Activated CD8-positive, alpha-beta memory T cell treated with anti-CD3 and anti-CD28 coated beads, Interleukin-2, amount 50 U/mL, for 24 hours (primary cell): Measurements from ENCODE around the gene GJA4.
"Not testable (repeated sequence)": the region's sequence is repeated elsewhere in the genome, so short reads cannot be mapped to it uniquely, and the experiment has no call there.

ENCODE experiments used
- DNase-seq: peaks from one replicate; pipeline ENCODE4 v3.0.0-alpha.2; 2020; ENCODE audit errors: extremely low read depth

The GJA4 gene

GRCh38 chr1:34792424-34792823, 375 bp upstream of the GJA4 start:
- DNase-seq = no peak

GRCh38 chr1:34794001-34794789, 1.4 kb downstream of the GJA4 start:
- DNase-seq = no peak

GRCh38 chr1:34794790-34795180, 2.0 kb downstream of the GJA4 start:
- DNase-seq = no peak

GRCh38 chr1:34795916-34796315, 3.1 kb downstream of the GJA4 start:
- DNase-seq = no peak

GRCh38 chr1:34796990-34797389, 4.2 kb downstream of the GJA4 start:
- no peak for DNase-seq

GRCh38 chr1:34800214-34800613, 7.4 kb downstream of the GJA4 start:
- DNase-seq = no peak

GRCh38 chr1:34803770-34804169, 11.0 kb downstream of the GJA4 start:
- DNase-seq = no peak

- DNase-seq = no peak
Observed at GRCh38 chr1:34806396-34806795, 13.6 kb downstream of the GJA4 start.

- no peak for DNase-seq
Observed at GRCh38 chr1:34808051-34808810, 15.4 kb downstream of the GJA4 start.

- DNase-seq = not testable (repeated sequence)
Observed at GRCh38 chr1:34810781-34811180, 18.0 kb downstream of the GJA4 start.

GRCh38 chr1:34816332-34816731, 23.5 kb downstream of the GJA4 start:
- DNase-seq = no peak

- DNase-seq = no peak
Observed at GRCh38 chr1:34816778-34817177, 24.0 kb downstream of the GJA4 start.

GRCh38 chr1:34818862-34819261, 26.1 kb downstream of the GJA4 start:
- not testable (repeated sequence) for DNase-seq

- DNase-seq = no peak
Observed at GRCh38 chr1:34822202-34822601, 29.4 kb downstream of the GJA4 start.

GRCh38 chr1:34824817-34825454, 32.1 kb downstream of the GJA4 start:
- DNase-seq = no peak

GRCh38 chr1:34825455-34826091, 32.8 kb downstream of the GJA4 start:
- DNase-seq = no peak

GRCh38 chr1:34827341-34827941, 34.6 kb downstream of the GJA4 start:
- DNase-seq = no peak

- no peak for DNase-seq
Observed at GRCh38 chr1:34828611-34829010, 35.8 kb downstream of the GJA4 start.

GRCh38 chr1:34829250-34829649, 36.5 kb downstream of the GJA4 start:
- DNase-seq = no peak

- DNase-seq = no peak
Observed at GRCh38 chr1:34831721-34832246, 39.0 kb downstream of the GJA4 start.

GRCh38 chr1:34833711-34834110, 40.9 kb downstream of the GJA4 start:
- DNase-seq = no peak
